ENCODE measurements around the gene ITGB1BP1.

Gene ITGB1BP1

GRCh38 chr2:9430316-9431293 lies 7.3 kb upstream of the ITGB1BP1 start:
- no peaks in the 10 kb centered on the region for H3K27me3 ChIP-seq
- H3K9ac ChIP-seq: no peak overlapping the region
- H3K9me3 ChIP-seq: no peaks in the 10 kb centered on the region
- H4K20me1 ChIP-seq: no peaks in the 10 kb centered on the region
- no peak overlapping the region for H3K4me3 ChIP-seq
- H3K4me1 ChIP-seq: peaks cover 23% of the 10 kb centered on the region
- no peak overlapping the region for H3K27ac ChIP-seq
- TF ChIP-seq Cebpa-rat (IDR thresholded peaks at IDR 0.05): no peak
- H3K36me3 ChIP-seq: peaks cover 78% of the 10 kb centered on the region
- H3K4me2 ChIP-seq: no peak overlapping the region

DNA sequence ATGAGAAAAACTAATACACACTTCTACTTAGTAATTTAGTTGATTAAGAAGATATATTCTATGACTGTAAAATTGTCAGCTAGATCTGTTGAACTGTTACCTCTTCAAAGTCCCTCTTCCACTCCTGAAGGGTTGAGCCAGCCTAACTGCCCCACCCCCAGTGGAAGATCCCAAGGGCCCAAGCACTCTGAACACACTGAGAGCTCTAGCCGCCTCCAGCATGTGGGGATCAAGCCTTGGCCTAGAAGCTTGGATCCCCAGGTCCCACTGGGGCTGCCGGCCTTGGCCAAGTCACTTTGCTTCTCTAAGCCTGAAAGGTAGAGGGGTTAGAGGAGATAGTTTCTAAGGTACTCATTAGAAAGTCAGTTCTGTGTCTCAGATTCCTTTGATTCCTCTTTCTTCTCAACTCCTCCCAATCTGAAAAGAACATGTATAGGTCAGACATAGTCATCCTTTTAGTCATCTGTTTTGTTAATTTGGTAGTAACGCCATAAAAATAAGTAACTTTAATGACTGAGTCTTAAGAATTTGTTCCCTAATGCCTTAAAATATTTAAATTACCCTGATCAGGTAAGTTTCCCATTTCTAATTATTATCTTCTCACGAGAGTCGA lies 5.7 kb upstream of the ITGB1BP1 start:
- Histone ChIP-seq H3K4me3 (no peak overlapping the region), H3K27me3 (no peaks in the 10 kb centered on the region), H3K4me1 (peaks cover 24% of the 10 kb centered on the region), H4K20me1 (no peaks in the 10 kb centered on the region), H3K36me3 (peaks cover 66% of the 10 kb centered on the region), H3K9me3 (no peaks in the 10 kb centered on the region), H3K9ac (no peak overlapping the region), H3K4me2 (no peak overlapping the region), H3K27ac (no peak overlapping the region)
- no peak for TF ChIP-seq Cebpa-rat (IDR thresholded peaks at IDR 0.05)

DNA sequence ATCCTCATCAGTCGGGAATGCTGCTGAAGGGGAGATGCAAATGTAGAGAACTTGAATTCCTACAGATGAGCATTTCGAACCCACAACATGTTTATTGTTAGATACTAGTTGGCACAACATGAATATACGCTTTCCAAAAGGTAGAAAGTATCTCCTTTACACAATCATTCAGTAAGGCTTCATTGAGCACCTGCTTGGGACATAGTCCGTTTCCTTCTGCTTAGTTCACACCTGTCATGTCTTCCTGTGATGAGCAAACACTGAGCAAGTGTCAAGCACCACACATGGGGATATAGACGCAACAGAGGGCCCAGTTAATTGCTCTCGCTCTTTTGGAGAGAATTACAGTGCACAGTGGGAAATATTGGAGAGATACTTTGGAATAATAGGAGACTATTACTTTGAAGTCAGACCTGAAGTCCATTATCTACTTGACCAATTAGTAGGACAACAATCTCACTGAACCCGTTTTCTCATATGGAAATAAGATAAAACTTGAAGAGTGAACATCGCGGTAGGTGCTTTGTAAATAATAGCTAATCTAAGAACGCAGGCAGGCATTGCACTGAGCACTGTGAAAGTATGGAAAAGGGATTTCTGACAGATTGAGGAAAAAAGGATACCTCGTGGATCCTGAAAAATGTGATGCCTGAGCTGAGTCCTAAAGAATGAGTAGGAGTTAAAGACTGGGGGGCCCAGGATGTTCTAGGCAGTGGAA lies 1.3 kb upstream of the ITGB1BP1 start:
- Histone ChIP-seq H3K27me3 (no peaks in the 10 kb centered on the region), H3K9ac (peak overlapping the region; percentile 98), H3K4me1 (peaks cover 48% of the 10 kb centered on the region), H3K36me3 (peaks cover 22% of the 10 kb centered on the region), H3K4me2 (peak overlapping the region; percentile 96), H3K4me3 (peak overlapping the region; percentile 94), H4K20me1 (peaks cover 30% of the 10 kb centered on the region), H3K9me3 (no peaks in the 10 kb centered on the region), H3K27ac (peak overlapping the region; percentile 92)
- TF ChIP-seq Cebpa-rat (IDR thresholded peaks at IDR 0.05): no peak

GRCh38 chr2:9423922-9424272 lies 569 bp upstream of the ITGB1BP1 start:
- Histone ChIP-seq H3K9ac (peak overlapping the region; percentile 98), H3K36me3 (peaks cover 15% of the 10 kb centered on the region), H3K27me3 (no peaks in the 10 kb centered on the region), H3K4me1 (peaks cover 48% of the 10 kb centered on the region), H3K27ac (peak overlapping the region; percentile 92), H3K4me3 (peak overlapping the region; percentile 94), H3K9me3 (no peaks in the 10 kb centered on the region), H3K4me2 (peak overlapping the region; percentile 96), H4K20me1 (peaks cover 37% of the 10 kb centered on the region)
- no peak for TF ChIP-seq Cebpa-rat (IDR thresholded peaks at IDR 0.05)

DNA sequence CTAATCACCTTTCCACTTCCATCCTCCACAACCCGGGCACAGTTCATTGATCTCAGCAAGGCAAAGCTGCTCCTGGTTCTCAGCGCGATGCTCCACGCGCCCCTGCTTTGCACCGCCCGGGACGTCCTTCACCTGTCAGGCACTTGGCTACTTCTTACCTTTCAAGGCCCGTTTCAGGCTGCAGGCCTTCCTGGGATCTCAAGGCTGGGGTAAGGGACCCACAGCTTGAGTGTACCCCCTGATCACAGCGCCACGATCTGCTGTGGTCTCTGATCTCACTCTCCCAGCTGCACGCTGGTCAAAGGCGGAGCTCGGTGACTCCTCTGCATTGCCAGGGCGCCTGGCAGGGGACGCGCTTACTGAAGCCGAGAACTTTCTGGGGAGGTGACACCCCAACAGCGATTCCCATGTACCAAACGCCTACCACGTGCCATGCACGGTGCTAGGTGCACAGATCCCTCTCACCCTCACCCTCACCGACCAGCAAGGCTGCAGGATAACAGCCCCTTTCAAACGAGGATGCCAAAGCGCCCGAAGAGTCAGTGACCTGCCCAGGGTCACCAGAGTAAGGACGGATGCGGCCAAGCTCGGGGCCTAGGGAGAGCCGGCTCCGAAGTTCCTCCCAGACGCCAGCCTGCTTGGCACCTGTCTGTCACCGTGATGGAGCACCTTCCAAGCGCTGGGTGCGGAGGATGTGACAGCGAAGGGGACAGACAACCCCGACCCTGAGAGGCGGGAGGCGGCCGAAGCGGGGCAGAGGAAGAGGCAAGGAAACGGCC lies 818 bp downstream of the ITGB1BP1 start:
- no peaks in the 10 kb centered on the region for H3K27me3 ChIP-seq
- peak overlapping the region; percentile 98 for H3K9ac ChIP-seq
- TF ChIP-seq Cebpa-rat (IDR thresholded peaks at IDR 0.05): no peak
- peaks cover 25% of the 10 kb centered on the region for H3K36me3 ChIP-seq
- H3K4me3 ChIP-seq: peak overlapping the region; percentile 94
- peaks cover 48% of the 10 kb centered on the region for H3K4me1 ChIP-seq
- H3K9me3 ChIP-seq: no peaks in the 10 kb centered on the region
- peak overlapping the region; percentile 97 for H3K4me2 ChIP-seq
- H4K20me1 ChIP-seq: peaks cover 42% of the 10 kb centered on the region
- peak overlapping the region; percentile 92 for H3K27ac ChIP-seq

- H3K27me3 ChIP-seq: no peaks in the 10 kb centered on the region
- H4K20me1 ChIP-seq: peaks cover 57% of the 10 kb centered on the region
- peak overlapping the region; percentile 38; the same call in 1 of the 2 replicates for H3K9ac ChIP-seq
- H3K4me2 ChIP-seq: peak overlapping the region; percentile 28; the same call in 1 of the 2 replicates
- H3K36me3 ChIP-seq: peaks cover 34% of the 10 kb centered on the region
- no peak overlapping the region for H3K4me3 ChIP-seq
- no peak for TF ChIP-seq Cebpa-rat (IDR thresholded peaks at IDR 0.05)
- peaks cover 40% of the 10 kb centered on the region for H3K4me1 ChIP-seq
- H3K9me3 ChIP-seq: no peaks in the 10 kb centered on the region
- no peak overlapping the region for H3K27ac ChIP-seq
Measured at GRCh38 chr2:9420495-9420894, 2.8 kb downstream of the ITGB1BP1 start.

DNA sequence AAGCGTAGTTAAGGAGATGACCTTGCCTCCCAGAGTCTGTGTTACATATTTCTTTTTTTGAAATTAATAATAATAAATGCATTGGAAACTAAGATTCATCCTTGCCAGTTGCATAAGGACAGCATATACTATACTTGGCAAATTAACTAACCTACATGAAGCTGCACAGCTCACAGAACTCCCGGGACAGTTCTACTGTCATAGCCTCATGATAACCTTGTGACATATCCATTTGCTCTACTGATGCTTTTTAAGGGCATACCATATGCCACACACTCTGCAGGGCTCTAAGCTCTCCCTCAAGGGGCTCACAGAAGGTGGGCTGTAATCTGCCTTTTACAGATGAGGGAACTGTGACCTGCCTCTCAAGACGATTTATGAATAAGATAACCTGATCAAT lies 3.8 kb downstream of the ITGB1BP1 start:
- Histone ChIP-seq H3K27ac (no peak overlapping the region), H3K36me3 (peaks cover 41% of the 10 kb centered on the region), H4K20me1 (peaks cover 59% of the 10 kb centered on the region), H3K9me3 (no peaks in the 10 kb centered on the region), H3K27me3 (no peaks in the 10 kb centered on the region), H3K9ac (no peak overlapping the region), H3K4me3 (no peak overlapping the region), H3K4me2 (no peak overlapping the region), H3K4me1 (peaks cover 30% of the 10 kb centered on the region)
- TF ChIP-seq Cebpa-rat (IDR thresholded peaks at IDR 0.05): no peak

GRCh38 chr2:9418746-9419145 lies 4.6 kb downstream of the ITGB1BP1 start:
- Histone ChIP-seq H3K4me1 (peaks cover 25% of the 10 kb centered on the region), H3K9ac (no peak overlapping the region), H3K27me3 (no peaks in the 10 kb centered on the region), H3K9me3 (no peaks in the 10 kb centered on the region), H3K27ac (no peak overlapping the region), H4K20me1 (peaks cover 62% of the 10 kb centered on the region), H3K36me3 (peaks cover 49% of the 10 kb centered on the region), H3K4me3 (no peak overlapping the region), H3K4me2 (no peak overlapping the region)
- no peak for TF ChIP-seq Cebpa-rat (IDR thresholded peaks at IDR 0.05)

- Histone ChIP-seq H3K4me3 (no peak overlapping the region), H3K27me3 (no peaks in the 10 kb centered on the region), H3K27ac (no peak overlapping the region), H3K36me3 (peaks cover 59% of the 10 kb centered on the region), H3K4me2 (no peak overlapping the region), H3K9me3 (no peaks in the 10 kb centered on the region), H4K20me1 (peaks cover 62% of the 10 kb centered on the region), H3K4me1 (peaks cover 25% of the 10 kb centered on the region), H3K9ac (no peak overlapping the region)
- TF ChIP-seq Cebpa-rat (IDR thresholded peaks at IDR 0.05): no peak
Measured at GRCh38 chr2:9417725-9418124, 5.6 kb downstream of the ITGB1BP1 start.

Measured in BLaER1 (cell line).